T follicular helper cell (primary cell): Measurements from ENCODE around the gene ING3.
"Not testable (repeated sequence)": the region's sequence is repeated elsewhere in the genome, so short reads cannot be mapped to it uniquely, and the experiment has no call there.

Experiments used
- DNase-seq: peaks from one replicate; pipeline ENCODE4 v3.0.0-alpha.2; 2020; ENCODE audit warnings: low read depth

The ING3 gene

GRCh38 chr7:121002757-121003200 is 52.2 kb downstream of the ING3 start:
- DNase-seq = no peak

DNA sequence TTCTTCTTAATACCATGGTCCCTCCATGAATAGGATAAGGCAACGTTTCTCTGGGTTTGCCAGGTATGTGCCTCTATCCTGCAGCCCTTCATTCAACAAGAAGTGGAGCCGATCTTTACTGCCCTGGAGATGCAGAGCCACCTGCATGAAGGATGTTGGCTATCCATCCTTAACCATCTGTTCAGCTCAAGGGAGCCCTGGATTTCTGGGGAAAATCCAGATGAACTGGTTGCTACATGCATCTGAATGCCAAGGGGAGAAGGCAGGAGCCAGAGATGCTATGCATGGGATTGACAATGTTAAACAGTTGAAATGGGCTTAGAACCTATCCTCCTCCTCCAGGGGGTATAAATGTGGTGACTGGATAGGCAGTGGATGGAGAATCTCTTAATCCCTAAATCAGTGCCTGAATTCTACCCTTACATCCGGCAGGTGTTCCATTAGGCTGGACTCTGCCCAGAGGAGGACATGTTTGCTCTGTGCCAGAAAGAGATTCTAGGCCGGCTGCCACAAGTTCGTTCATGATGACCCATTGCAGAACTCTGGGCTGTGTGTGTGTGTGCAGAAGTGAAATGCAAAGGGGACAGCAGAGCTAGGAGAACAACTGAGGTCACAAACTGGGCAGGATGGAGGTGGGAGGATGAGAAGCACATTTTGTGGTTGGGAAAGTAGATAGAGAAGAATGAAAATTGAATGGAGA is 53.6 kb downstream of the ING3 start:
- DNase-seq = no peak

DNA sequence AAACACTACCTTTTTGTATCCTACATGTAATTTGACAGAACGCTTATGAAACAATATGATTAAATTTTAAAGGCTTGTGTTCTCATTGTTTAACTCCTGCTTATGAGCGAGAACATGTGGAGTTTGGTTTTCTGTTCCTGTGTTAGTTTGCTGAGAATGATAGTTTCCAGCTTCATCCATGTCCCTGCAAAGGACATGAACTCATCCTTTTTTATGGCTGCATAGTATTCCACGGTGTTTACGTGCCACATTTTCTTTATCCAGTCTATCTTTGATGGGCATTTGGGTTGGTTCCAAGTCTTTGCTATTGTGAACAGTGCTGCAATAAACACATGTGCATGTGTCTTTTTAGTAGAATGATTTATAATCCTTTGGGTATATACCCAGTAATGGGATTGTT is 54.5 kb downstream of the ING3 start:
- DNase-seq = not testable (repeated sequence)

GRCh38 chr7:121005996-121006584 is 55.5 kb downstream of the ING3 start:
- no peak for DNase-seq

DNA sequence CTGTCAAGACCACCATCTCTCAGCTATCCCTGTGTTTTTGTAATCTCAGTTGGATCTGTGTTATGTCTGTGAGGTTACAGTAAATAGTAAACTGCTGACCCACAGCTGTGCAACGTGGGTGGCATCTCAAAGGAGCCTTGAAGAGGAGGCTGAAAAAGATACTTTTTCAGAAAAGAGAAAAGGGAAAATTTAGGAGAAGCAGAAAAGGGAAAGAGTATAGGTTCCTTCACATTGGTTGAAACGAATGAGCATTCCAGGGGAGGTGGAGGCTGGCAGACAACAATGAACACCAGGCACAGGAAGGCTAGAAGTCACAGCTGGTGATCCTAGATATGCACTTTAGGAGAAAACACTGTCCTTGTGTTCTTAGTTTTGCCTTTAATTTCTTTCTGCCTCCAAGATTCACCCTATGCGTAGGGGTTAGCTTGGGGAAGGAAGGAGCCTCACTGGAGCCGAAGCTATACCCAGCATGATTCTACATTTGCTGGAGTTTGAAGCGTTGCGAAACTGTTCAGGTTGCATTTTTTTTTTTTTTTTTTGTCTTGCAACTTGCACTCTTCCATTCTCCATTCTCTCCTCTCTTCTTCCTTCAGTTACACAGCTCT is 56.2 kb downstream of the ING3 start:
- no peak for DNase-seq

DNA sequence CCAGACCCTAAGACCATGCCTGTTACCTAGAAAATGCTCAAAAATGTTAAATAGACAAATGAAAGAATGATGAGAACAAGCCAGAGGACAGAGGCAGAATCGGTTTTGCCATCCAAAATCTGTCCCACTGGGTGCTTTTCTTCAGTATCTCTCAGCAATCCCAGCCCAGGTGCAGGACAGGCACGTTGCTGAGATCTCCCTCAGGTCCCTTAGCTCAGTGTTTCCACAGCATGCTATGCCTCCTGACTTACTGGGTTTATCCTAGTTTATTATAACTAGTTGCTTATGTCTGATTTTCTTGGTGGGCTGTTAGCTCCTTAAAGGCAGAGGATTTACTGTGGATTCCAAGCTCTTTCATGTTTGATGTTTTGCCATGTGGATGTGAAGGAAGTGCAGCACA is 58.2 kb downstream of the ING3 start:
- DNase-seq = no peak

DNA sequence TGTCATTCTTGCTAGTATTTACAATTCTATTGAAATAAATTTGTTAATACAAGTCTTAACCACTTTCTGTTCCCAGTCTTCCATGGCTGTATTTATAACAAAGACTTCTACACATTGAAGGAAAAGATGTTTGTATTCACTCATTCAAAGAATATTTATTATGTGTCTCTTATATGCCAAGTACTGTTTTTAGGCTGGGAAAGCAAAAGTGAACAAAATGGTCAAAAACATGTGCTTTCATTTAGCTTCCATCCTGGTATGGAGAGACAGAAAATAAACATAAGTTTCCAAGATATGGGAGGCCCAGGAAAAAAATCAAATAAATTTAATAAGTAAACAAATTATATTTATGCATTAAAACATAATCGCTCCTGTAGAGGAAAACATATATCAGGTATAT is 60.8 kb downstream of the ING3 start:
- no peak for DNase-seq

DNA sequence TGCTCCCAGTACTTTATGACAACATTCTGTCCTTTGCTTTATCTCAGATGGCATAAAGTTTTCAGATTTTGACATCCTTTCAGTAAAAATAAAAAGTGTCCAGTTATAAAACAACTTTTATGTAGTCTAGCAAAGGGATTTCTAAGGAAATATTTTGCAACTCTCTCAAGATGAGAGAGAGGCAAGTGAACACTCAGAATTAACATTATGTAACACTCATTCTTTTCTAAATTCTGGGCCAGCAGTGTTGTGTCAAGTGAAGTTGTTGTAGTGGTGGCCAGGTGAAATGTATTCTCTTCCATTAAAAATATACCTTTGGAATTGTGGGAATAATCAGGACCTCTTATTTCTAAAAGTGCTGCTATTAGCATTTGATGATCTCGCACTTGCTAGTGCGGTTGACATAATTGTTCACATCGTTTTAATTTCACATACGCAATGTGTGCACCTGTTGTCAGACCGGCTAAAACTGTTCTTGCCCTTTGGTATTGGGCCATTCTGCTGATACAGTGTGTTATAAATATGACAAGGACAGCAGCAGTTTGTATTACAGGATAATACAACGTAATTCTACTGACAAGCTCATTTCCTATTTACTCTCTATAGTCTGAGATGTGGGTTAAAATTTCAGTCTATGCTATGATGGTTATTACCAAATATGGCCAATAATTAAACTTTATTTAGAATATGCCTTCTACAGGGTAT is 61.7 kb downstream of the ING3 start:
- DNase-seq = no peak

GRCh38 chr7:121012919-121013318 is 62.3 kb downstream of the ING3 start:
- no peak for DNase-seq

- no peak for DNase-seq
Measured at GRCh38 chr7:121015560-121015959, 65.0 kb downstream of the ING3 start.

DNA sequence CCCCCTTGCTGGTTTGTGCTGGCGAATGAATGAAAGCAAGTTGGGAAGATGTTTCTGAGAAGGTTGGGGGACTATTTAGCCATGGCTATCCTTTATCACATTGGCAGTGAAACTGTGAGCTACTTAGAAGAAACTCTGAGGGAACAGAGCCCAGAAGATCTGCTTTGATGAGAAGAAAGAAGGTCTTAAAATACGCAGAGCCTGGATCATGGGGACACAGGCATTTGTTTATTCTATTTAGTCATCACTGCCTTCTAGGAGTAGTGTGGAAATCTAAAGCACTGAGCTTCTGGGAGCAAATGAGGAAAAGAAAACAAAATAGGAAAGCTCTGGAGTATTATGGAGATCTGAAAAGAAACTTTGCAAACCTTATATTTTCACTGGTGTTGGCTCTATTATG is 66.4 kb downstream of the ING3 start:
- DNase-seq = no peak

DNA sequence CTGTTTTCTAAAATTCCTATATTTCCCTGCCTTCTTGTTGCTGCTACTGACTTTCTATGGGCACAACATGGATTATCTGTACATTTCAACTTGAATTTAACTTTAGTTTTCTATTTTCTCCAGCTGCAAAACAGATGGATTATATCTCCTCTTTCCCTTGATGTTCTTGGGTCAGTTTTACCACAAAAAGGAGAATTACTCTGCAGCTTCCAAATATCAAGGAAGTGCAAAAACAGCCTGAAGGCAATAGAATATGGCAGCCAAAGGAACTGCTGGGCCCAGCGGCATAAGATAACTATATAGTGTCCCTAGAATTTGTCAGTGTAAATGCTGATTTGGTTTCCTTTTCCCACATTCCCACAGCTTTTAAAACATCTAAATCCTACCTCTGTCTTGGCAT is 67.0 kb downstream of the ING3 start:
- no peak for DNase-seq

- no peak for DNase-seq
Measured at GRCh38 chr7:121019018-121019417, 68.4 kb downstream of the ING3 start.

DNA sequence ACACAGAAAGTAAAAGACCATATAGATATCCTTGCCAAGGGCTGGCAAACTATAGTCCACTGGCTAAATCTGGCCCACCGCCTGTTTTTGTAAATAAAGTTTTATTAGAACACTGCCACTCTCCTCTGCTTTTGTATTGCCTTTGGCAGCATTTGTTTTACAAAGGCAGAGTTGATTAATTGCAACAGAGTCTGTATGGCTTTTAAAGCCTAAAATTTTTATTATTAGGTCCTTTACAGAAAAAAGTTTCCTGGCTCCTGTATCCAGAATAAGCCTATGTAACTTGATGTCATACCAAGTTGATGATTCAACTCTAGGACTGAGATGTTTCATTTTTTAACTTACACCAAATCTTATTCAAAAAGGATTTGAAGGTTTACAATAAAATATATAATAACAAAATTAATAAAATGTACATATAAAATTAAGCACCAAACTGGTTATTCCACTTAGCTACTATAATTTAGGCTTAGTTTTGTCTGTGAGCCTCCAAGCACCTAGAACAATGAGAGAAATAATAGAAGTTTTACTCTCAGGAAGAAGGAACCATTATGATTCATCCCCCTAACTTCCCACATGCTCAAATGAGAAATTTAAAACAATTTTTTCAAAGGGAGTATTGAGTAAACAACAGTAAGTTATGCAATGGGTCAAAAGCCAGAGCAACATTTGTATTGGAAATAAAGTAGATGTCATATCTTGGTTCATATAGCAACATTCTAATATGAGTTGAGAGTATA is 69.8 kb downstream of the ING3 start:
- DNase-seq = no peak

DNA sequence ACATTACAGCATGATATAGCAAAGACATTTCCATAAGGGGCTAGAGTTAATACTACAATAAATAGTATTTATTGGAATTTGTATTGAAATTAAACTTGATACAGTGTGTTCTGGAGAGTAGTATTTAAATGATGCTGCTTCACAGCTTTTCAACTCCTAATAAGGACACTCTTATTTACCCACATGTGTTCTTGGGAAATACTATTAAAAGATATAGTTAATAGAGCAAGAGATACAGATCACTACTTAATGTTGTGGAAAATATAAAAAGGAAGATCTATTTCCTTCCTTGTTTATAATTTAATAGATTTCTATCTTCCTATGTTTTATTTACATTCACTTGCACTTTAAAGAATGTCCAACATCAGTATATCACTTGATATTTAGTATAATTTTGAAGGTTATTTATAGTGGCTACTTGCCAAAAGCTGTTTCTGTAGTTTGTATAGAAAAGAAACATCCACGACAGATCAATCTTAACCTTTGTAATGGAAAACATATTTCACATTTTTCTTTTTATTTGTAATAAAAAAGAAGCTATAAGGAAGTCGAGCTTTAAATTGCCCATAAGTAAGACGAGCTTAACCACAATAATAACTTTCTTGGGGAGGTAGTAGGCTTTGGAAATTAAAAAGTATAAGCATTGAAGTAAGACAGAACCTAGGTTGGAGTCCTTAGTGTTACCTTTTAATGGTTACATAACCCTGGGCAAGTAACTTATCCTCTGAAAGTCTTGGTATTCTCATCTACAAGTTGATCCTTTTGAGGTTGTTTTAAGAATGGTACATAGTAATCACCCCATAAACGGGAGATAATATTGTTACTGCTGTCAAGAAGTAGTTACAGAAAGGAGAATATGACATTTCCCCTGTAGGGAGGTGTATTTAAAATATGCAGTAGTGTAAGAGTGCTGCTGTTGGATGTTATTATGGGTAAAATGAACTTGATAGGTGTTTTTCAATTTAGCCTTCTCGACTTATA is 70.7 kb downstream of the ING3 start:
- no peak for DNase-seq

DNA sequence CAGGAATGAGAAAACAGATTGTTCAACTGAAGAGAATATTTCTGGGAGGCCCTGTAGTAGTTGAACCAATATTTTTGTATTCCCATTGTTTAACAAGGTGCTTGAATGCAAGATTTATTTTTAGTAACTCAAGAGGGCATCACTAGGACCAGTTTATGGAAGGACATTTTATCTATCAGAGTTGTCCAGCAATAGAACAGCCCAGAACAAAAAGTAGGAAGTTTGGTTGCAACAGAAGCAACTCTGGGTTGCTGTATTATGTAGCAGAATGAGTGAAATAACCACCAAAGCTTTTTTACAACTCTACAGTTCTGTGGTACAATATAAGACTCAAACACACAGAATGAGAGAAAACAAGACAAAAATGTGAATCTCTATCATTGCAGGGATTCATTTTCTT is 72.6 kb downstream of the ING3 start:
- no peak for DNase-seq

GRCh38 chr7:121023683-121024511 is 73.3 kb downstream of the ING3 start:
- no peak for DNase-seq

GRCh38 chr7:121024611-121025010 is 74.0 kb downstream of the ING3 start:
- no peak for DNase-seq

GRCh38 chr7:121026159-121026558 is 75.6 kb downstream of the ING3 start:
- no peak for DNase-seq

DNA sequence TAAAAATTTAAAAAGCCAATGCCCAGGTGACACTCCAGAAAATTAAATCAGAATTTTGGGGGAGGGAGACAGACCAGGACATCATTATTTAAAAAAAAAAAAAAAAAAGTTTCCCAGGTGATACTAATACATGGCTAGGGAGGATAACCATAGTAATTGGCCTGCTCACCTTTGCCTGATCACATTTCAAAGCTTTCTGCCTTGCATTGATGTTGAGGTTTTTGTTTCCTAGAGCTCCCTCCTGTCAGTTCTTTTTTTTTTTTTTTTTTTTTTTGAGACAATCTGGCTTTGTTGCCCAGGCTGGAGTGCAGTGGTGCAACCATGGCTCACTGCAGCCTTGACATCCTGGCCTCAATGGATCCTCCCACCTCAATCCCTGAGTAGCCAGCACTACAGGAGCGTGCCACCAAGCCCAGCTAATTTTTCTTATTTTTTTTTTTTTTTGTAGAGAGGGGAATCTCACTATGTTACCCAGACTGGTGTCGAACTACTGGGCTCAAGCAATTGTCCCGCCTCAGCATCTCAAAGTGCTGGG is 76.1 kb downstream of the ING3 start:
- no peak for DNase-seq
